ENCODE data around the gene PCA3. TPM values are rescaled to one million over a fixed set of nuclear protein-coding genes. Genes with fewer than 3 reads are reported as not detected.

PCA3 gene
- total and polyA plus RNA-seq, 2 donors (not counting 1 experiment from before 2014, with no cell fraction given) = not detected

DNA sequence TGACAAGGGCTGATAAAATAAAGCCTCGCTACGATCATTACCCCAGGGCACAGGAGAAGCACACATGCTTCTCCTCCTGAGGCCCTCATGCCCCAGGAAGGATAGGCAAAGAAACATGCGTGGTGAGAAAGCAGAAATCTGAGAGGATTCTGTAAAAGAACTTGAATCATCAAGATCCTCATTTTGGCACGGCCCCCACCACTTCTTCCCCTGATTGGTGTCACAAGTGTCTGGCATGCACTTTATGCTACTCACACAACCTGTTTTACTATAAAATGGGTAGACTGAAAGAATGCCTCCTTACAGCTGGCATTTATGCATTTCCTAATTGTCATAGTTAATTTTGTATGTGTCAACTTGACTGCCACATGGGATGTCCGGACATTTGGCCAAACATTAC lies 32.1 kb downstream of the PCA3 start:
- Histone ChIP-seq H2AFZ (ENCODE audit: low read length) (no peak overlapping the region), H3K4me3 (replicated peaks in 1 of 4; ENCODE audit: control extremely low read depth in 1 of 4, insufficient read depth in 1 of 4, low read depth in 3 of 4, low read length in 4 of 4) (no peak overlapping the region), H3K4me2 (ENCODE audit: extremely low read depth, insufficient read depth, low read length) (no peak overlapping the region), H3K9ac (ENCODE audit: insufficient read depth, low read length) (no peak overlapping the region), H3K27me3 (ENCODE audit: control insufficient read depth, insufficient read depth, low read length) (no peaks in the 10 kb centered on the region), H3K4me1 (ENCODE audit: control insufficient read depth, extremely low read depth, insufficient read depth, low read length) (no peaks in the 10 kb centered on the region), H3K27ac (ENCODE audit: insufficient read depth, low read length) (no peak overlapping the region), H3K79me2 (ENCODE audit: control insufficient read depth, insufficient read depth, low read length) (no peaks in the 10 kb centered on the region), H3K9me3 (ENCODE audit: control insufficient read depth, insufficient read depth, low read depth, low read length) (no peaks in the 10 kb centered on the region), H4K20me1 (ENCODE audit: control insufficient read depth, extremely low read depth, insufficient read depth, low read length) (no peaks in the 10 kb centered on the region), H3K36me3 (ENCODE audit: control insufficient read depth, insufficient read depth, low read length) (no peaks in the 10 kb centered on the region)
- no peak for TF ChIP-seq EZH2 (IDR thresholded peaks at IDR 0.05; ENCODE audit: low read length, missing control alignments)
- TF ChIP-seq, protein P1, sequence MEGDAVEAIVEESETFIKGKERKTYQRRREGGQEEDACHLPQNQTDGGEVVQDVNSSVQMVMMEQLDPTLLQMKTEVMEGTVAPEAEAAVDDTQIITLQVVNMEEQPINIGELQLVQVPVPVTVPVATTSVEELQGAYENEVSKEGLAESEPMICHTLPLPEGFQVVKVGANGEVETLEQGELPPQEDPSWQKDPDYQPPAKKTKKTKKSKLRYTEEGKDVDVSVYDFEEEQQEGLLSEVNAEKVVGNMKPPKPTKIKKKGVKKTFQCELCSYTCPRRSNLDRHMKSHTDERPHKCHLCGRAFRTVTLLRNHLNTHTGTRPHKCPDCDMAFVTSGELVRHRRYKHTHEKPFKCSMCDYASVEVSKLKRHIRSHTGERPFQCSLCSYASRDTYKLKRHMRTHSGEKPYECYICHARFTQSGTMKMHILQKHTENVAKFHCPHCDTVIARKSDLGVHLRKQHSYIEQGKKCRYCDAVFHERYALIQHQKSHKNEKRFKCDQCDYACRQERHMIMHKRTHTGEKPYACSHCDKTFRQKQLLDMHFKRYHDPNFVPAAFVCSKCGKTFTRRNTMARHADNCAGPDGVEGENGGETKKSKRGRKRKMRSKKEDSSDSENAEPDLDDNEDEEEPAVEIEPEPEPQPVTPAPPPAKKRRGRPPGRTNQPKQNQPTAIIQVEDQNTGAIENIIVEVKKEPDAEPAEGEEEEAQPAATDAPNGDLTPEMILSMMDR (conservative IDR thresholded peaks at IDR 0.05 in 1 of 2, IDR thresholded peaks at IDR 0.05 in 1 of 2; ENCODE audit: low read depth in 1 of 2, low read length in 2 of 2) = no peak
- DNase-seq (ENCODE audit: low read depth in 2 of 2) = no peak

DNA sequence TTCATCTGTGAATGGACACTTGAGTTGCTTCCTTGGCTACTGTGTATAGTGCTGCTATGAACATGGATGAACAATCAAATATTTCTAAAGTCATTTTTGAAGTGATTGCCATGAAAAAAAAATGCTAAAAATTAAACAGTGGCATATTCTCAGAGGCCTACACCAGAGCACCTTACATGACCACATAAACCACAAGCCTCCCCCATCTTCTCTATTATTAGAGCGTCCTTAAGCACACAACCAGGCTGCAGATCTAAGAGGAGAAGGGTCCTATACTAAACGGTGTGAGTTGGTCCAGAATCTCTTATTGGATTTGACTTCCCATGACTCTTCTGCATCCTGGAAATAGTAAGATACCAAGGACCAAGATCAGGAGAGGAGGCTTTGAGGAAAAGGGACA lies 34.3 kb downstream of the PCA3 start:
- Histone ChIP-seq H3K27me3 (ENCODE audit: control insufficient read depth, insufficient read depth, low read length) (no peaks in the 10 kb centered on the region), H3K9me3 (ENCODE audit: control insufficient read depth, insufficient read depth, low read depth, low read length) (no peaks in the 10 kb centered on the region), H3K79me2 (ENCODE audit: control insufficient read depth, insufficient read depth, low read length) (no peaks in the 10 kb centered on the region), H2AFZ (ENCODE audit: low read length) (no peak overlapping the region), H3K4me3 (replicated peaks in 1 of 4; ENCODE audit: control extremely low read depth in 1 of 4, insufficient read depth in 1 of 4, low read depth in 3 of 4, low read length in 4 of 4) (no peak overlapping the region), H3K4me1 (ENCODE audit: control insufficient read depth, extremely low read depth, insufficient read depth, low read length) (no peaks in the 10 kb centered on the region), H3K36me3 (ENCODE audit: control insufficient read depth, insufficient read depth, low read length) (no peaks in the 10 kb centered on the region), H3K27ac (ENCODE audit: insufficient read depth, low read length) (no peak overlapping the region), H4K20me1 (ENCODE audit: control insufficient read depth, extremely low read depth, insufficient read depth, low read length) (no peaks in the 10 kb centered on the region), H3K4me2 (ENCODE audit: extremely low read depth, insufficient read depth, low read length) (no peak overlapping the region), H3K9ac (ENCODE audit: insufficient read depth, low read length) (no peak overlapping the region)
- no peak for DNase-seq (ENCODE audit: low read depth in 2 of 2)
- TF ChIP-seq, protein P1 (conservative IDR thresholded peaks at IDR 0.05 in 1 of 2, IDR thresholded peaks at IDR 0.05 in 1 of 2; ENCODE audit: low read depth in 1 of 2, low read length in 2 of 2) = no peak
- TF ChIP-seq EZH2 (IDR thresholded peaks at IDR 0.05; ENCODE audit: low read length, missing control alignments) = no peak

DNA sequence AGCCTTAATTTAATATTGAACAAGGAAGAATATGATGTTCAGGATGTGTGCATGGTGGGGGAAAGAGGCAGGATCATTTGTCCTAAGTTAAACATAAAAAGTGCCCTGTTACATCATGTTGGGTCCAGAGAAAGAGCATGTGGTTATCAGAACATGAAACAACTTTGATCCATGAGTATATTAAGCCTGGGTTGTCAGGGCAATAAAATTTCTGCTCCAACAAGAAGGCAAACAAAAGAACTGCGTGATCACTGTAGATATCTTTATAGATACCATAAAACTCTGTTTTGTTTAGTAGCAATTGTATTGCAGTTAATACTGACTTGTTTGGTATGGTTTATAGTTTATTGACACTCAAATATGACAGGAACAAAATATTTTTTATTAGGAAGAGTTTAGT lies 35.2 kb downstream of the PCA3 start:
- Histone ChIP-seq H3K4me3 (replicated peaks in 1 of 4; ENCODE audit: control extremely low read depth in 1 of 4, insufficient read depth in 1 of 4, low read depth in 3 of 4, low read length in 4 of 4) (no peak overlapping the region), H3K36me3 (ENCODE audit: control insufficient read depth, insufficient read depth, low read length) (no peaks in the 10 kb centered on the region), H3K9me3 (ENCODE audit: control insufficient read depth, insufficient read depth, low read depth, low read length) (no peaks in the 10 kb centered on the region), H3K27ac (ENCODE audit: insufficient read depth, low read length) (no peak overlapping the region), H3K4me2 (ENCODE audit: extremely low read depth, insufficient read depth, low read length) (no peak overlapping the region), H4K20me1 (ENCODE audit: control insufficient read depth, extremely low read depth, insufficient read depth, low read length) (no peaks in the 10 kb centered on the region), H3K79me2 (ENCODE audit: control insufficient read depth, insufficient read depth, low read length) (no peaks in the 10 kb centered on the region), H3K27me3 (ENCODE audit: control insufficient read depth, insufficient read depth, low read length) (no peaks in the 10 kb centered on the region), H3K9ac (ENCODE audit: insufficient read depth, low read length) (no peak overlapping the region), H3K4me1 (ENCODE audit: control insufficient read depth, extremely low read depth, insufficient read depth, low read length) (no peaks in the 10 kb centered on the region), H2AFZ (ENCODE audit: low read length) (no peak overlapping the region)
- TF ChIP-seq, protein P1 (conservative IDR thresholded peaks at IDR 0.05 in 1 of 2, IDR thresholded peaks at IDR 0.05 in 1 of 2; ENCODE audit: low read depth in 1 of 2, low read length in 2 of 2) = no peak
- TF ChIP-seq EZH2 (IDR thresholded peaks at IDR 0.05; ENCODE audit: low read length, missing control alignments) = no peak
- DNase-seq (ENCODE audit: low read depth in 2 of 2) = no peak
